ENCODE measurements around the gene SEL1L.
"Not testable (repeated sequence)": the region's sequence is repeated elsewhere in the genome, so short reads cannot be mapped to it uniquely, and the experiment has no call there.

The SEL1L gene

GRCh38 chr14:81473456-81474147, 60.1 kb downstream of the SEL1L start:
- no peak for DNase-seq (ENCODE audit: low spot score)

GRCh38 chr14:81472096-81472800, 61.4 kb downstream of the SEL1L start:
- no peak for DNase-seq (ENCODE audit: low spot score)

- DNase-seq (ENCODE audit: low spot score): no peak
Observed at GRCh38 chr14:81471062-81471461, 62.6 kb downstream of the SEL1L start.

- not testable (repeated sequence) for DNase-seq (ENCODE audit: low spot score)
Observed at GRCh38 chr14:81470557-81470826, 63.2 kb downstream of the SEL1L start.

GRCh38 chr14:81466854-81467253, 66.8 kb downstream of the SEL1L start:
- no peak for DNase-seq (ENCODE audit: low spot score)

- no peak for DNase-seq (ENCODE audit: low spot score)
Observed at GRCh38 chr14:81465507-81466228, 68.0 kb downstream of the SEL1L start.

- DNase-seq (ENCODE audit: low spot score): not testable (repeated sequence)
Observed at GRCh38 chr14:81465003-81465392, 68.7 kb downstream of the SEL1L start.

GRCh38 chr14:81464253-81465002, 69.2 kb downstream of the SEL1L start:
- DNase-seq (ENCODE audit: low spot score): peak; percentile 32

- DNase-seq (ENCODE audit: low spot score): not testable (repeated sequence)
Observed at GRCh38 chr14:81462356-81462755, 71.3 kb downstream of the SEL1L start.

- no peak for DNase-seq (ENCODE audit: low spot score)
Observed at GRCh38 chr14:81459912-81460311, 73.7 kb downstream of the SEL1L start.

GRCh38 chr14:81458352-81458751, 75.3 kb downstream of the SEL1L start:
- DNase-seq (ENCODE audit: low spot score): no peak

GRCh38 chr14:81455390-81455789, 78.3 kb downstream of the SEL1L start:
- no peak for DNase-seq (ENCODE audit: low spot score)

- DNase-seq (ENCODE audit: low spot score): no peak
Observed at GRCh38 chr14:81454572-81455218, 79.0 kb downstream of the SEL1L start.

GRCh38 chr14:81453166-81453766, 80.4 kb downstream of the SEL1L start:
- DNase-seq (ENCODE audit: low spot score): no peak

- DNase-seq (ENCODE audit: low spot score): no peak
Observed at GRCh38 chr14:81452341-81453133, 81.1 kb downstream of the SEL1L start.

GRCh38 chr14:81450976-81451375, 82.7 kb downstream of the SEL1L start:
- no peak for DNase-seq (ENCODE audit: low spot score)

- DNase-seq (ENCODE audit: low spot score): no peak
Observed at GRCh38 chr14:81450100-81450531, 83.5 kb downstream of the SEL1L start.

- no peak for DNase-seq (ENCODE audit: low spot score)
Observed at GRCh38 chr14:81449576-81449975, 84.1 kb downstream of the SEL1L start.

GRCh38 chr14:81449114-81449513, 84.5 kb downstream of the SEL1L start:
- DNase-seq (ENCODE audit: low spot score): no peak

- DNase-seq (ENCODE audit: low spot score): no peak
Observed at GRCh38 chr14:81447021-81447764, 86.5 kb downstream of the SEL1L start.

Measured in HuH-7.5 (cell line).